PFSK-1 (cell line): ENCODE results near the gene LPAR3.

Source experiments
- FOXP2 ChIP-seq: optimal IDR thresholded peaks from 2 replicates; pipeline ENCODE3; 2011; ENCODE audit warnings: borderline replicate concordance, control low read depth, inconsistent platforms; ENCODE audit not compliant: insufficient read depth; ENCODE audit errors: extremely low read length, extremely low read depth
- POLR2AphosphoS5 ChIP-seq: IDR thresholded peaks from 2 replicates; pipeline ENCODE4 v1.6.1; 2012; ENCODE audit warnings: low read depth, mild to moderate bottlenecking, control low read depth, low read length, moderate library complexity
- REST ChIP-seq, 2 experiments: IDR thresholded peaks; 2 replicates each; pipeline versions ENCODE4 v1.6.1 to v1.8.0; 2011 to 2012; ENCODE audit warnings: low read depth in 2 of 2, low read length in 2 of 2, control low read depth in 1 of 2, inconsistent platforms in 1 of 2, mild to moderate bottlenecking in 1 of 2, moderate library complexity in 1 of 2; ENCODE audit not compliant: insufficient read depth in 1 of 2
- SIN3A ChIP-seq: IDR thresholded peaks from 2 replicates; pipeline ENCODE4 v1.6.1; 2012; ENCODE audit warnings: mild to moderate bottlenecking, low read length, moderate library complexity, borderline replicate concordance; ENCODE audit not compliant: insufficient read depth
- TAF1 ChIP-seq: IDR thresholded peaks from 2 replicates; pipeline ENCODE4 v1.6.1; 2012; ENCODE audit warnings: low read length, control low read depth, borderline replicate concordance; ENCODE audit not compliant: insufficient read depth

The LPAR3 gene

DNA sequence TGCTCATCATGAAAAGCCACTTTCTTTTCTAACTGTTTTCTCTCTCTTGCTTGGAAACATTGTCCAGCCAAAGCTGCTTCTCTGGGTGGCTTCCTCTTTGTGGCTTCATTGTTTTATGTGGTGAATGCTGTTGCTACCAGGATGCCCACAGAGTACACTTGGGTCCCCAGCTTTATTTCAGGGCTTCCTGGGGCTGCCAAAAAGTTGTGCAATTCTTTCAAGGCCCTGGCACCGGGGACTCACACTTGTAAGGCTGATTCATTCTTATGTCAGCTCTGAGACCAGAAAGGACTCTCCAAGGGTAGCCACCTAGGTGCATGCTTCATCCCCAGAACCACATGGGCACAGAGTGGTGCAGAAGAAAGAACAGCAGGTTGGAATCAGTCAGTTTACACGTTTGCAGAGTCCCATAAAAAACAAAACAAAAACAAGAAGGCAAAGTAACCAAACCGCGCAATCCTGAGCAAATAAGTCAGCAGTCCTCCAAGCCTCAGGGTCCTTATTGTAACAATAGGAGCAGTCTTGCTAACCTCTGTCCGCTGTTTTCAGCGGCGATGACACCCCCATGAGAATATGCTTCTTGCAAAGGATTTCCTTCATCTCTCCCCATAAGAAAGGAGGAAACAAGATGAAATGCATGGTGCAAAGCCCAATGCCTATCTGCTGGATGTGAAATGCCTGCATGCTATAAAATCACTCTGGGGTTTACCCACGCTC, 112.8 kb downstream of the LPAR3 start:
- TF ChIP-seq SIN3A (no peak), TAF1 (no peak), FOXP2 (no peak), POLR2AphosphoS5 (no peak), REST (IDR thresholded peaks at IDR 0.05; ENCODE audit: insufficient read depth in 1 of 2, low read depth in 2 of 2, low read length in 2 of 2) (no peak)

DNA sequence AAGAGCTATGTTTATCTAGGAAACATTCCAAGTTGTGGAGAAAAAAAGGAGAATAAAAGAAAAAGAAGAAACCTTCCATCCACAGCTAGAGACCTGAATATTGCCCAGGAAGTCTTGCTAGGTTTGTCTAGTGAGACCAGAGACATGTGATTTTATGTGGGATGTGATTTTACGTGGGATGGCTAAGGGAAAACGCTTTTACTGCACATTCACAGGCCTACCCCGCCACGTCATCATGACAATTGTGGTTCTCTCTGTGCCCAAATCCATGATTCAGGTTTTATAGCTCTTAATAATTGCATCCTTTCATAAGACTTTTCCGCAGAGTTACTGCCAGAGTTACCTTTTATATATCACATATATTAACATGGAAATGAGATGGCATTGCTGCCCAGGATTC, 116.4 kb downstream of the LPAR3 start:
- TF ChIP-seq POLR2AphosphoS5 (no peak), FOXP2 (no peak), SIN3A (no peak), TAF1 (no peak), REST (IDR thresholded peaks at IDR 0.05; ENCODE audit: insufficient read depth in 1 of 2, low read depth in 2 of 2, low read length in 2 of 2) (no peak)

- TF ChIP-seq REST (IDR thresholded peaks at IDR 0.05; ENCODE audit: insufficient read depth in 1 of 2, low read depth in 2 of 2, low read length in 2 of 2): no peak
- TF ChIP-seq TAF1: no peak
- no peak for TF ChIP-seq POLR2AphosphoS5
- TF ChIP-seq FOXP2: no peak
- no peak for TF ChIP-seq SIN3A
Observed at GRCh38 chr1:84775535-84775920, 117.5 kb downstream of the LPAR3 start.

- TF ChIP-seq TAF1: no peak
- no peak for TF ChIP-seq POLR2AphosphoS5
- no peak for TF ChIP-seq REST (IDR thresholded peaks at IDR 0.05; ENCODE audit: insufficient read depth in 1 of 2, low read depth in 2 of 2, low read length in 2 of 2)
- no peak for TF ChIP-seq FOXP2
- TF ChIP-seq SIN3A: no peak
Observed at GRCh38 chr1:84774669-84775534, 118.1 kb downstream of the LPAR3 start.
